HCT116 (cell line): ENCODE results near the gene RHOG. TPM values are rescaled to one million over a fixed set of nuclear protein-coding genes. Genes with fewer than 3 reads are reported as not detected.

ENCODE experiments used
- ATAC-seq: fragments of 200-7000 bp; cut with Tn5 transposase; 2 replicates; pipeline ENCODE4 v1.9.1; 2020; ENCODE audit warnings: mild to moderate bottlenecking, moderate library complexity
- BruUV-seq: library from RNA; stranded (reverse); fragments of 400-500 nt; replicated peaks from 2 replicates; lab custom pipeline; 2021; lab: Mats Ljungman, UMichigan
- CTCF ChIA-PET: fragments of 300-600 bp; sonication (Branson Sonifier 250); formaldehyde crosslinking; loops from one replicate; lab custom pipeline; 2021; ENCODE audit warnings: antibody characterized with exemption; lab: Charles Lee
- POLR2A ChIA-PET: fragments of 300-600, 350-600 bp; sonication (Branson Sonifier 250); formaldehyde crosslinking; loops from one replicate; lab custom pipeline; 2021; ENCODE audit warnings: antibody characterized with exemption; lab: Charles Lee
- RAD21 ChIA-PET, 2 experiments: fragments of 300-600 bp; sonication (Branson Sonifier 250); formaldehyde crosslinking; loops; one replicate each; lab custom pipeline; 2023; ENCODE audit warnings: low total read pairs in 2 of 2; ENCODE audit not compliant: uncharacterized antibody in 2 of 2, unreplicated experiment in 2 of 2, low non-redundant PET in 1 of 2; lab: Charles Lee
- DNase-seq: peaks from one replicate; pipeline ENCODE4 v3.0.0-alpha.2; 2010; ENCODE audit warnings: low read depth, low spot score
- H2AFZ ChIP-seq: fragments of 200-600 bp; shearing (Covaris generic), sonication (generic); 2 replicates; pipeline ENCODE4 v1.6.1; 2017; ENCODE audit warnings: low read depth, mixed run types, mixed read lengths, antibody characterized with exemption, low read length; ENCODE audit not compliant: poor library complexity, severe bottlenecking
- H3K27ac ChIP-seq: 2 replicates; pipeline ENCODE4 v1.5.1; 2012; ENCODE audit warnings: low read depth, low read length
- H3K27me3 ChIP-seq: fragments of 200-600 bp; sonication (generic); 2 replicates; pipeline ENCODE4 v1.6.1; 2016; ENCODE audit warnings: mixed run types, low read length, mixed read lengths; ENCODE audit not compliant: insufficient read depth
- H3K36me3 ChIP-seq, 2 experiments: fragments of 200-500 bp in 1 of 2; fragments of 200-600 bp in 1 of 2; sonication (Bioruptor generic) in 1 of 2; sonication (generic) in 1 of 2; 2 replicates each; pipeline versions ENCODE4 v1.5.1 to v1.6.1; 2014 to 2016; ENCODE audit warnings: low read length in 2 of 2, inconsistent platforms in 1 of 2, mixed read lengths in 1 of 2, mixed run types in 1 of 2; ENCODE audit not compliant: insufficient read depth in 2 of 2, control insufficient read depth in 1 of 2
- H3K4me1 ChIP-seq, 2 experiments: fragments of 200-600 bp in 1 of 2; sonication (generic) in 1 of 2; 2 replicates each; pipeline versions ENCODE4 v1.5.1 to v1.6.1; 2012 to 2017; ENCODE audit warnings: low read length in 2 of 2, inconsistent platforms in 1 of 2, mild to moderate bottlenecking in 1 of 2, mixed read lengths in 1 of 2, mixed run types in 1 of 2, moderate library complexity in 1 of 2; ENCODE audit not compliant: insufficient read depth in 2 of 2, control insufficient read depth in 1 of 2
- H3K4me2 ChIP-seq: fragments of 200-600 bp; sonication (generic); 2 replicates; pipeline ENCODE4 v1.6.1; 2017; ENCODE audit warnings: mixed run types, low read length, mixed read lengths
- H3K4me3 ChIP-seq, 2 experiments: fragments of 200-600 bp in 1 of 2; sonication (generic) in 1 of 2; replicated peaks in 1 of 2; 2 replicates each; pipeline ENCODE4 v1.5.1; 2011 to 2016; ENCODE audit warnings: low read length in 2 of 2, control low read depth in 1 of 2, low read depth in 1 of 2, mild to moderate bottlenecking in 1 of 2, mixed read lengths in 1 of 2, mixed run types in 1 of 2
- H3K79me2 ChIP-seq: fragments of 200-600 bp; sonication (generic); 2 replicates; pipeline ENCODE4 v1.6.1; 2017; ENCODE audit warnings: mild to moderate bottlenecking, mixed run types, low read length, moderate library complexity, mixed read lengths; ENCODE audit not compliant: insufficient read depth
- H3K9ac ChIP-seq: fragments of 200-600 bp; sonication (generic); 2 replicates; pipeline ENCODE4 v1.6.1; 2016; ENCODE audit warnings: low read length, mixed read lengths
- H3K9me2 ChIP-seq: fragments of 200-600 bp; sonication (generic), shearing (Covaris generic); 2 replicates; pipeline ENCODE4 v1.6.1; 2017; ENCODE audit warnings: mixed run types, mild to moderate bottlenecking, moderate library complexity; ENCODE audit not compliant: insufficient read depth
- H3K9me3 ChIP-seq, 2 experiments: fragments of 200-500 bp in 1 of 2; fragments of 200-600 bp in 1 of 2; sonication (Bioruptor generic) in 1 of 2; sonication (generic) in 1 of 2; 2 replicates each; pipeline ENCODE4 v1.6.1; 2014 to 2017; ENCODE audit warnings: low read length in 2 of 2, mixed read lengths in 2 of 2, inconsistent platforms in 1 of 2, low read depth in 1 of 2, mild to moderate bottlenecking in 1 of 2, mixed run types in 1 of 2, moderate library complexity in 1 of 2; ENCODE audit not compliant: control insufficient read depth in 1 of 2, insufficient read depth in 1 of 2
- H4K20me1 ChIP-seq: fragments of 200-600 bp; sonication (generic), shearing (Covaris generic); 2 replicates; pipeline ENCODE4 v1.6.1; 2017; ENCODE audit warnings: mixed run types, mild to moderate bottlenecking, moderate library complexity; ENCODE audit not compliant: insufficient read depth
- EZH2 ChIP-seq: fragments of 200-600 bp; sonication (generic); IDR thresholded peaks from 2 replicates; pipeline ENCODE4 v1.6.1; 2017; ENCODE audit warnings: antibody characterized with exemption, mixed run types
- EZH2phosphoT487 ChIP-seq: fragments of 200-600 bp; IDR thresholded peaks from 2 replicates; pipeline ENCODE4 v1.6.1; 2018; ENCODE audit warnings: antibody characterized with exemption, borderline replicate concordance
- JUND ChIP-seq: IDR thresholded peaks from 2 replicates; pipeline ENCODE4 v1.6.1; 2012
- SRF ChIP-seq: IDR thresholded peaks from 2 replicates; pipeline ENCODE4 v1.6.1; 2012; ENCODE audit warnings: low read depth
- intact Hi-C: fragments of 100-400 bp; cut with micrococcal nuclease; formaldehyde crosslinking; loops from 2 replicates; pipeline ENCODE4 v1.10.0; 2022
- total RNA-seq: library from RNA; stranded (reverse); gene quantifications from one replicate; pipeline ENCODE4 v1.2.1, GENCODE V29; 2021; ENCODE audit not compliant: unreplicated experiment
- TF ChIP-seq, protein P1 (sequence below): IDR thresholded peaks from 2 replicates; pipeline ENCODE4 v1.6.1; 2012; ENCODE audit warnings: low read depth
- TF ChIP-seq, protein P2 (sequence below): IDR thresholded peaks from 2 replicates; pipeline ENCODE4 v1.6.1; 2012
- TF ChIP-seq, protein P3 (sequence below): IDR thresholded peaks from 2 replicates; pipeline ENCODE4 v1.6.1; 2012

RHOG gene
- total RNA-seq, 1 experiment from 2014 or later = 49.1 TPM

DNA sequence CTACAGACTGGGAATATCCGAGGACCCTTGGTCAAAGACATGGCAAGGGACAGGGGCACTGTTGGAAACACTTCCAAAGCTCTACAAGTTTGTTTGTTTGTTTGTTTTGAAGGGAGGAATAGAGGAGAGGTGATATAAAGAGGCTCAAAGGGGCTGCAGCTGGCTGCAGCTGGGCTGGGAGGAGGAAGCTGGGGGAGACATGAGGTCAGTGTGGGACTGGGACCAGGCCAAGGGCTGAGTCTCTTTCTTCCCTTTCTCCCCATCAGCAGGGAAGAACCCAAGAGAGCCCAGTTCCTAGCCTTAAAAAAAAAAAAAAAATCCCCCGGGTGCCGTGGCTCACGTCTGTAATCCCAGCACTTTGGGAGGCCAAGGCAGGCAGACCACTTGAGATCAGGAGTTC lies 5.0 kb downstream of the RHOG start:
- peaks cover 94% of the 10 kb centered on the region for H3K79me2 ChIP-seq
- TF ChIP-seq, protein P1, sequence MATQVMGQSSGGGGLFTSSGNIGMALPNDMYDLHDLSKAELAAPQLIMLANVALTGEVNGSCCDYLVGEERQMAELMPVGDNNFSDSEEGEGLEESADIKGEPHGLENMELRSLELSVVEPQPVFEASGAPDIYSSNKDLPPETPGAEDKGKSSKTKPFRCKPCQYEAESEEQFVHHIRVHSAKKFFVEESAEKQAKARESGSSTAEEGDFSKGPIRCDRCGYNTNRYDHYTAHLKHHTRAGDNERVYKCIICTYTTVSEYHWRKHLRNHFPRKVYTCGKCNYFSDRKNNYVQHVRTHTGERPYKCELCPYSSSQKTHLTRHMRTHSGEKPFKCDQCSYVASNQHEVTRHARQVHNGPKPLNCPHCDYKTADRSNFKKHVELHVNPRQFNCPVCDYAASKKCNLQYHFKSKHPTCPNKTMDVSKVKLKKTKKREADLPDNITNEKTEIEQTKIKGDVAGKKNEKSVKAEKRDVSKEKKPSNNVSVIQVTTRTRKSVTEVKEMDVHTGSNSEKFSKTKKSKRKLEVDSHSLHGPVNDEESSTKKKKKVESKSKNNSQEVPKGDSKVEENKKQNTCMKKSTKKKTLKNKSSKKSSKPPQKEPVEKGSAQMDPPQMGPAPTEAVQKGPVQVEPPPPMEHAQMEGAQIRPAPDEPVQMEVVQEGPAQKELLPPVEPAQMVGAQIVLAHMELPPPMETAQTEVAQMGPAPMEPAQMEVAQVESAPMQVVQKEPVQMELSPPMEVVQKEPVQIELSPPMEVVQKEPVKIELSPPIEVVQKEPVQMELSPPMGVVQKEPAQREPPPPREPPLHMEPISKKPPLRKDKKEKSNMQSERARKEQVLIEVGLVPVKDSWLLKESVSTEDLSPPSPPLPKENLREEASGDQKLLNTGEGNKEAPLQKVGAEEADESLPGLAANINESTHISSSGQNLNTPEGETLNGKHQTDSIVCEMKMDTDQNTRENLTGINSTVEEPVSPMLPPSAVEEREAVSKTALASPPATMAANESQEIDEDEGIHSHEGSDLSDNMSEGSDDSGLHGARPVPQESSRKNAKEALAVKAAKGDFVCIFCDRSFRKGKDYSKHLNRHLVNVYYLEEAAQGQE = no peak
- TF ChIP-seq JUND (no peak), SRF (no peak), EZH2 (no peak), EZH2phosphoT487 (no peak)
- TF ChIP-seq, protein P2, sequence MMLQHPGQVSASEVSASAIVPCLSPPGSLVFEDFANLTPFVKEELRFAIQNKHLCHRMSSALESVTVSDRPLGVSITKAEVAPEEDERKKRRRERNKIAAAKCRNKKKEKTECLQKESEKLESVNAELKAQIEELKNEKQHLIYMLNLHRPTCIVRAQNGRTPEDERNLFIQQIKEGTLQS = no peak
- TF ChIP-seq, protein P3, sequence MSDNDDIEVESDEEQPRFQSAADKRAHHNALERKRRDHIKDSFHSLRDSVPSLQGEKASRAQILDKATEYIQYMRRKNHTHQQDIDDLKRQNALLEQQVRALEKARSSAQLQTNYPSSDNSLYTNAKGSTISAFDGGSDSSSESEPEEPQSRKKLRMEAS = no peak
- no peaks in the 10 kb centered on the region for H4K20me1 ChIP-seq
- H3K27ac ChIP-seq = no peak overlapping the region
- no peak overlapping the region for H2AFZ ChIP-seq
- ChIA-PET CTCF (no interaction called here), POLR2A (interaction anchor here (0.6 kb wide), 1 partner anchor 107 kb away, joined by 3 read pairs; no protein-coding TSS in a partner anchor), RAD21 (no interaction called here)
- no TSS peak for BruUV-seq
- H3K9me2 ChIP-seq = no peaks in the 10 kb centered on the region
- no peak for ATAC-seq
- intact Hi-C loops = no loop called here
- no peak overlapping the region for H3K9ac ChIP-seq
- H3K36me3 ChIP-seq = peaks cover 3 to 12% of the 10 kb centered on the region in 2 experiments; a peak in 1 of 4 replicates
- no peaks in the 10 kb centered on the region for H3K27me3 ChIP-seq
- no peak overlapping the region for H3K4me2 ChIP-seq
- peaks cover 8 to 25% of the 10 kb centered on the region in 2 experiments for H3K4me1 ChIP-seq
- H3K4me3 ChIP-seq = no peak overlapping the region
- H3K9me3 ChIP-seq = no peaks in the 10 kb centered on the region
- no peak for DNase-seq
